Panc1 (cell line): ENCODE results near the gene ORC3. TPM values are rescaled to one million over a fixed set of nuclear protein-coding genes. Genes with fewer than 3 reads are reported as not detected.
"Not testable (repeated sequence)": the region's sequence is repeated elsewhere in the genome, so short reads cannot be mapped to it uniquely, and the experiment has no call there.

ENCODE experiments used
- ATAC-seq: fragments of 200-7000 bp; cut with Tn5 transposase; 2 replicates; pipeline ENCODE4 v1.9.1; 2020; ENCODE audit warnings: mild to moderate bottlenecking, moderate library complexity
- BruUV-seq: library from RNA; stranded (reverse); fragments of 400-500 nt; replicated peaks from 2 replicates; lab custom pipeline; 2021; lab: Mats Ljungman, UMichigan
- CTCF ChIA-PET: fragments of 300-600 bp; sonication (Branson Sonifier 250); formaldehyde crosslinking; loops from one replicate; lab custom pipeline; 2022; ENCODE audit warnings: antibody characterized with exemption; lab: Charles Lee
- POLR2A ChIA-PET: fragments of 300-600 bp; sonication (Branson Sonifier 250); formaldehyde crosslinking; loops from one replicate; lab custom pipeline; 2022; ENCODE audit warnings: antibody characterized with exemption; lab: Charles Lee
- DNase-seq: peaks from one replicate; pipeline ENCODE4 v3.0.0-alpha.2; 2010; ENCODE audit warnings: low read depth, low spot score
- H3K27ac ChIP-seq: 2 replicates; pipeline ENCODE4 v1.5.1; 2011; ENCODE audit warnings: mild to moderate bottlenecking, low read length, inconsistent platforms
- H3K27me3 ChIP-seq: fragments of 200-500 bp; sonication (Bioruptor generic); 2 replicates; pipeline ENCODE4 v1.6.0; 2014; ENCODE audit warnings: low read length, inconsistent platforms; ENCODE audit not compliant: control insufficient read depth, insufficient read depth
- H3K36me3 ChIP-seq: fragments of 200-500 bp; sonication (Bioruptor generic); 2 replicates; pipeline ENCODE4 v1.5.1; 2014; ENCODE audit warnings: inconsistent platforms, mild to moderate bottlenecking, low read length, moderate library complexity; ENCODE audit not compliant: control insufficient read depth, insufficient read depth
- H3K4me1 ChIP-seq: 2 replicates; pipeline ENCODE4 v1.5.1; 2011; ENCODE audit warnings: inconsistent platforms, mild to moderate bottlenecking, low read length, moderate library complexity; ENCODE audit not compliant: control insufficient read depth, insufficient read depth
- H3K4me3 ChIP-seq, 2 experiments: 2 replicates each; pipeline ENCODE4 v1.5.1; 2011 to 2012; ENCODE audit warnings: low read depth in 2 of 2, low read length in 2 of 2, mild to moderate bottlenecking in 2 of 2, inconsistent platforms in 1 of 2, moderate library complexity in 1 of 2
- H3K9me3 ChIP-seq: fragments of 200-500 bp; sonication (Bioruptor generic); 2 replicates; pipeline ENCODE4 v1.5.1; 2014; ENCODE audit warnings: low read depth, mild to moderate bottlenecking, inconsistent platforms, low read length, moderate library complexity; ENCODE audit not compliant: control insufficient read depth, insufficient read depth
- POLR2AphosphoS5 ChIP-seq: IDR thresholded peaks from 2 replicates; pipeline ENCODE4 v1.6.1; 2012; ENCODE audit warnings: mild to moderate bottlenecking, low read depth, low read length, moderate library complexity
- REST ChIP-seq, 2 experiments: IDR thresholded peaks; 2 replicates each; pipeline ENCODE4 v1.6.1; 2011 to 2012; ENCODE audit warnings: low read depth in 2 of 2, control low read depth in 1 of 2, low read length in 1 of 2, mild to moderate bottlenecking in 1 of 2, moderate library complexity in 1 of 2; ENCODE audit not compliant: insufficient read depth in 1 of 2
- SIN3A ChIP-seq: IDR thresholded peaks from 2 replicates; pipeline ENCODE4 v1.6.1; 2012; ENCODE audit warnings: low read depth, mild to moderate bottlenecking, low read length, moderate library complexity, borderline replicate concordance; ENCODE audit not compliant: insufficient read depth
- TCF7L2 ChIP-seq: IDR thresholded peaks from 2 replicates; pipeline ENCODE4 v1.6.1; 2011; ENCODE audit warnings: mild to moderate bottlenecking, low read depth, low read length, inconsistent platforms
- in situ Hi-C: cut with HindIII; loops from 2 replicates; pipeline ENCODE4 v1.10.0; 2016; ENCODE audit warnings: low sequenced_read_pairs, low pct_unique_long_range_greater_than_20kb
- intact Hi-C: fragments of 100-400 bp; cut with micrococcal nuclease; formaldehyde crosslinking; loops from one replicate; pipeline ENCODE4 v1.10.0; 2022; ENCODE audit not compliant: unreplicated experiment
- total RNA-seq: library from RNA; stranded (reverse); gene quantifications from one replicate; pipeline ENCODE4 v1.2.1, GENCODE V29; 2021; ENCODE audit not compliant: unreplicated experiment
- TF ChIP-seq, protein P1 (sequence below): fragments of 450-650 bp; IDR thresholded peaks from 2 replicates; pipeline ENCODE4 v1.5.1; 2017; ENCODE audit warnings: mild to moderate bottlenecking

ORC3 gene
- total RNA-seq, 1 experiment from 2014 or later = 36.9 TPM

DNA sequence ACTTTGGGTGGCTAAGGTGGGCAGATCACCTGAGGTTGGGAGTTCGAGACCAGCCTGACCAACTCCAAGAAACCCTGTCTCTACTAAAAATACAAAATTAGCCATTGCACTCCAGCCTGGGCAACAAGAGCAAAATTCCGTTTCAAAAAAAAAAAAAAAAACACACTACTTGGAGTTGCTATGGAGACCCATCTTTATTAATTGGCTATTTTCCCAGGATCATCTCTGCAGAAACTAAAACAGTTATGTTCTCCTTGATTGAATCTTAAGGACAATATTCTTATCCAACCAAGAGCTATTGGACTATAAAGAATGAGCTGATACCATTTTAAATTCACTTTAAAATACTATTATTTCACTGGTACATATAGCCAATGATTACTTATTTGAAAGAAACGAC is 97.4 kb downstream of the ORC3 start:
- TF ChIP-seq, protein P1, sequence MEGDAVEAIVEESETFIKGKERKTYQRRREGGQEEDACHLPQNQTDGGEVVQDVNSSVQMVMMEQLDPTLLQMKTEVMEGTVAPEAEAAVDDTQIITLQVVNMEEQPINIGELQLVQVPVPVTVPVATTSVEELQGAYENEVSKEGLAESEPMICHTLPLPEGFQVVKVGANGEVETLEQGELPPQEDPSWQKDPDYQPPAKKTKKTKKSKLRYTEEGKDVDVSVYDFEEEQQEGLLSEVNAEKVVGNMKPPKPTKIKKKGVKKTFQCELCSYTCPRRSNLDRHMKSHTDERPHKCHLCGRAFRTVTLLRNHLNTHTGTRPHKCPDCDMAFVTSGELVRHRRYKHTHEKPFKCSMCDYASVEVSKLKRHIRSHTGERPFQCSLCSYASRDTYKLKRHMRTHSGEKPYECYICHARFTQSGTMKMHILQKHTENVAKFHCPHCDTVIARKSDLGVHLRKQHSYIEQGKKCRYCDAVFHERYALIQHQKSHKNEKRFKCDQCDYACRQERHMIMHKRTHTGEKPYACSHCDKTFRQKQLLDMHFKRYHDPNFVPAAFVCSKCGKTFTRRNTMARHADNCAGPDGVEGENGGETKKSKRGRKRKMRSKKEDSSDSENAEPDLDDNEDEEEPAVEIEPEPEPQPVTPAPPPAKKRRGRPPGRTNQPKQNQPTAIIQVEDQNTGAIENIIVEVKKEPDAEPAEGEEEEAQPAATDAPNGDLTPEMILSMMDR = no peak
- TF ChIP-seq SIN3A (no peak), TCF7L2 (no peak), POLR2AphosphoS5 (no peak), REST (IDR thresholded peaks at IDR 0.05; ENCODE audit: insufficient read depth in 1 of 2, low read depth in 2 of 2, low read length in 1 of 2) (no peak)
- intact Hi-C loops (no loop called here), in situ Hi-C loops (no loop called here)
- ChIA-PET POLR2A (interaction anchor here (0.6 to 1.0 kb wide), 2 partner anchors 10 to 100 kb away, joined by 7 to 9 read pairs; no protein-coding TSS in a partner anchor), CTCF (interaction anchor here (0.6 kb wide), 1 partner anchor 86 kb away, joined by 3 read pairs; no protein-coding TSS in a partner anchor)
- Histone ChIP-seq H3K4me1 (peaks cover 8% of the 10 kb centered on the region; the same call in 1 of the 2 replicates), H3K4me3 (no peak overlapping the region), H3K27ac (no peak overlapping the region), H3K36me3 (no peaks in the 10 kb centered on the region), H3K27me3 (no peaks in the 10 kb centered on the region), H3K9me3 (no peaks in the 10 kb centered on the region)
- DNase-seq (no peak), ATAC-seq (no peak)
- BruUV-seq = no TSS peak

GRCh38 chr6:87687893-87688292 is 98.0 kb downstream of the ORC3 start:
- POLR2A ChIA-PET = interaction anchor here (0.6 to 1.0 kb wide), 2 partner anchors 10 to 100 kb away, joined by 7 to 9 read pairs; no protein-coding TSS in a partner anchor
- H3K4me1 ChIP-seq = not testable (repeated sequence)

DNA sequence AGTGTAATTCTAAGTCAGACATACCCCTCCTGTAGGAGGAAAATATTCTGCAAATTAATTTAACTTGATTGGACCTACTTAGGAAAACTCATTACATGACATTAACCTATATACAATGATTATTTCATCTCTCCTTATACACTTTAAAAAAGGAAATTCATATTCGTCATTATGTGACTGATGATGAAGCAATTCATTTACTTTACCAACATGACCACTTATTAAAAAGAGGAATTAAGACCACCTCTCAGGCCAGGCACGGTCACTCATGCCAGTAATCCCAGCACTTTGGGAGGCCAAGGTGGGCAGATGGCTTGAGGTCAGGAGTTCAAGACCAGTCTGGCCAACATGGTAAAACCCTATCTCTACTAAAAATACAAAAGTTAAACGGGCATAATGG is 100.5 kb downstream of the ORC3 start:
- BruUV-seq = no TSS peak
- intact Hi-C loops = no loop called here
- ATAC-seq = no peak

More at GRCh38 chr6:87687893-87688292, 98.0 kb downstream of the ORC3 start:
- BruUV-seq, H3K4me3 ChIP-seq, intact Hi-C loops, DNase-seq, H3K36me3 ChIP-seq, ATAC-seq, H3K9me3 ChIP-seq, H3K27ac ChIP-seq, in situ Hi-C loops, H3K27me3 ChIP-seq: not testable (repeated sequence)
- CTCF ChIA-PET = interaction anchor here (0.6 kb wide), 1 partner anchor 85 kb away, joined by 3 read pairs; no protein-coding TSS in a partner anchor

More for the DNA sequence above, 100.5 kb downstream of the ORC3 start:
- in situ Hi-C loops = no loop called here
- H3K36me3 ChIP-seq = no peaks in the 10 kb centered on the region; the same call in 1 of the 2 replicates
- peaks cover 13% of the 10 kb centered on the region for H3K4me1 ChIP-seq
- H3K4me3 ChIP-seq = no peak overlapping the region
- H3K27me3 ChIP-seq = no peaks in the 10 kb centered on the region
- H3K27ac ChIP-seq = no peak overlapping the region
- no peak for DNase-seq
- no peak for TF ChIP-seq SIN3A
- no peak for TF ChIP-seq TCF7L2
- TF ChIP-seq, protein P1 = no peak
- no peak for TF ChIP-seq REST (IDR thresholded peaks at IDR 0.05; ENCODE audit: insufficient read depth in 1 of 2, low read depth in 2 of 2, low read length in 1 of 2)
- TF ChIP-seq POLR2AphosphoS5 = no peak
- CTCF ChIA-PET = no interaction called here
- no peaks in the 10 kb centered on the region for H3K9me3 ChIP-seq
- POLR2A ChIA-PET = no interaction called here
